Peyer's patch (tissue), 4 donors: ENCODE results near the gene GPR78.
"Not testable (repeated sequence)": the region's sequence is repeated elsewhere in the genome, so short reads cannot be mapped to it uniquely, and the experiment has no call there.

ENCODE experiments used
- POLR2A ChIP-seq, 2 donors: fragments of 450-650 bp; IDR thresholded peaks; one replicate each; pipeline ENCODE4 v1.5.1; 2017; ENCODE audit warnings: antibody characterized with exemption in 2 of 2, mild to moderate bottlenecking in 2 of 2, moderate library complexity in 2 of 2
- TF ChIP-seq, protein P1 (sequence below), 6 experiments: fragments of 450-650 bp in 4 of 6; fragments of 200-600 bp in 2 of 6; sonication (generic) in 1 of 6; IDR thresholded peaks; one replicate each; pipeline ENCODE4 v1.5.1; 2017 to 2019; ENCODE audit warnings: antibody characterized with exemption in 6 of 6, mild to moderate bottlenecking in 3 of 6, moderate library complexity in 1 of 6

DNA sequence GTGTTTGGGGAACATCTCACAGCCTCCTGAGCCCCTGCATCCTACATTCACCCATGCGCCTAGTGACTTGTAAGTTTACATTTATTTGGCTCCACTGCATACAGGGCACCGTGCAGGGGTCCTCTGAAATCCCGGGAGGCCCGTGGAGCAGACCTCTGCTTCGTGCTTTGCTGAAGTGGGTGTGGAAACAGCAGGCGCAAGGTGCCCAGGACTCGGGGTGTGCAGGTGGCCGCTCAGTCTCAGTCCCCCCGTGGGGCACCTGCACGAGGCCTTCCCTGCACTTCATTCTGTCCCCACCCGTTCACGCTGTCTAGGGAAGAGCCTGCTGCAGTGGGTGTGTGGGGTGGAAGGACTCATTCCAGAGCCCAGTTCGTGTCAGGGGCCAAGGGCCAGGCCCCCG, 40.9 kb downstream of the GPR78 start:
- not testable (repeated sequence) for TF ChIP-seq POLR2A (IDR thresholded peaks at IDR 0.05)
- TF ChIP-seq, protein P1, sequence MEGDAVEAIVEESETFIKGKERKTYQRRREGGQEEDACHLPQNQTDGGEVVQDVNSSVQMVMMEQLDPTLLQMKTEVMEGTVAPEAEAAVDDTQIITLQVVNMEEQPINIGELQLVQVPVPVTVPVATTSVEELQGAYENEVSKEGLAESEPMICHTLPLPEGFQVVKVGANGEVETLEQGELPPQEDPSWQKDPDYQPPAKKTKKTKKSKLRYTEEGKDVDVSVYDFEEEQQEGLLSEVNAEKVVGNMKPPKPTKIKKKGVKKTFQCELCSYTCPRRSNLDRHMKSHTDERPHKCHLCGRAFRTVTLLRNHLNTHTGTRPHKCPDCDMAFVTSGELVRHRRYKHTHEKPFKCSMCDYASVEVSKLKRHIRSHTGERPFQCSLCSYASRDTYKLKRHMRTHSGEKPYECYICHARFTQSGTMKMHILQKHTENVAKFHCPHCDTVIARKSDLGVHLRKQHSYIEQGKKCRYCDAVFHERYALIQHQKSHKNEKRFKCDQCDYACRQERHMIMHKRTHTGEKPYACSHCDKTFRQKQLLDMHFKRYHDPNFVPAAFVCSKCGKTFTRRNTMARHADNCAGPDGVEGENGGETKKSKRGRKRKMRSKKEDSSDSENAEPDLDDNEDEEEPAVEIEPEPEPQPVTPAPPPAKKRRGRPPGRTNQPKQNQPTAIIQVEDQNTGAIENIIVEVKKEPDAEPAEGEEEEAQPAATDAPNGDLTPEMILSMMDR (IDR thresholded peaks at IDR 0.05) = not testable (repeated sequence)
